Mammary epithelial cell (primary cell): ENCODE measurements around the gene TRIM16.

ENCODE experiments used
- CTCF ChIP-seq, 2 donors: IDR thresholded peaks in 1 of 2; conservative IDR thresholded peaks in 1 of 2; 2 replicates each; pipeline ENCODE4 v1.5.1; 2011 to 2012; ENCODE audit warnings: inconsistent platforms in 2 of 2, low read length in 2 of 2, mild to moderate bottlenecking in 2 of 2, control low read depth in 1 of 2, low read depth in 1 of 2; ENCODE audit not compliant: insufficient read depth in 1 of 2; ENCODE audit errors: extremely low read depth in 1 of 2
- EZH2 ChIP-seq: IDR thresholded peaks from 2 replicates; pipeline ENCODE4 v1.6.1; 2012; ENCODE audit warnings: low read length, inconsistent platforms, borderline replicate concordance

DNA sequence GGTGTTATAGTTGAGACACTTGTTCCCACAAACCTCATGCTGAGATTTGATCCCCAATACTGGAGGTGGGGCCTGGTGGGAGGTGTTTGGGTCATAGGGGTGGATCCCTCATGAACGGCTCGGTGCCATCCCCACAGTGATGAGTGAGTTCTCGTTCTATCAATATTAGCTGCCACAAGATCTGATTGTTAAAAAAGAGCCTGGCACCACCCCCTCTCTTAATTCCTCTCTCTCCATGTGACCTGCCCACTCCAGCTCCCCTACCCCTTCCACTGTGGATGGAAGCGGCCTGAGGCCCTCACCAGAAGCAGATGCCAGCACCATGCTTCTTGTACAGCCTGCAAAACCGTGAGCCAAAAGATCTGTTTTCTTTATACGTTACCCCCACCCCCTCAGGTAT is 31.2 kb downstream of the TRIM16 start:
- TF ChIP-seq EZH2 (no peak), CTCF (conservative IDR thresholded peaks at IDR 0.05 in 1 of 2, IDR thresholded peaks at IDR 0.05 in 1 of 2; ENCODE audit: extremely low read depth in 1 of 2, insufficient read depth in 1 of 2, low read depth in 1 of 2, low read length in 2 of 2) (no peak)
